HS-5 (cell line): ENCODE measurements around the gene ZBTB20.
"Not testable (repeated sequence)": the region's sequence is repeated elsewhere in the genome, so short reads cannot be mapped to it uniquely, and the experiment has no call there.

Experiments
- DNase-seq: peaks from one replicate; pipeline ENCODE4 v3.0.0-alpha.2; 2012; ENCODE audit warnings: low read depth

Gene ZBTB20

DNA sequence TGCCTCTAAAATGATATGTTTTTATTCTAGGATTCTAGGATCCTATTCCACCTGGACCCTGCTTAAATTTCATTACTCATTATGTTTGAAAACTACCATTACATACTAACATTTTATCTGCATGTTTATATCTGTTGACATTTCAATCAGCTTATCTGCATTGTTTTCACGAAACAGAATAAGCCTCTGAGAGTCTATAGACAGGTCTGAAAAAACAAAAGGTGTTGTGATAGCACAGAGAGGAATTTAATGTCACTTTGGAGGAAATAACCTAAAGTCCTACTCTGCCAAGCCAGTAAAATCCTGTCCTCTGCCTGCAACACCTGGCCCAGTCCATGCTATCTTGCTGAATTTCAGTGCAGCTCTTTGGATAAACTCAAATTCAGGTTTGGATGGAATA, 315.2 kb downstream of the ZBTB20 start:
- no peak for DNase-seq

GRCh38 chr3:114830652-114831051, 316.4 kb downstream of the ZBTB20 start:
- DNase-seq, result no peak

GRCh38 chr3:114829783-114830182, 317.3 kb downstream of the ZBTB20 start:
- DNase-seq, result no peak

- DNase-seq, result peak; percentile 23
These were observed 319.6 kb downstream of the ZBTB20 start for GRCh38 chr3:114827495-114827894.

- no peak for DNase-seq
These were observed 323.1 kb downstream of the ZBTB20 start for GRCh38 chr3:114824014-114824413.

GRCh38 chr3:114823061-114823460, 324.0 kb downstream of the ZBTB20 start:
- DNase-seq, result no peak

- no peak for DNase-seq
These were observed 331.0 kb downstream of the ZBTB20 start for GRCh38 chr3:114816052-114816451.

DNA sequence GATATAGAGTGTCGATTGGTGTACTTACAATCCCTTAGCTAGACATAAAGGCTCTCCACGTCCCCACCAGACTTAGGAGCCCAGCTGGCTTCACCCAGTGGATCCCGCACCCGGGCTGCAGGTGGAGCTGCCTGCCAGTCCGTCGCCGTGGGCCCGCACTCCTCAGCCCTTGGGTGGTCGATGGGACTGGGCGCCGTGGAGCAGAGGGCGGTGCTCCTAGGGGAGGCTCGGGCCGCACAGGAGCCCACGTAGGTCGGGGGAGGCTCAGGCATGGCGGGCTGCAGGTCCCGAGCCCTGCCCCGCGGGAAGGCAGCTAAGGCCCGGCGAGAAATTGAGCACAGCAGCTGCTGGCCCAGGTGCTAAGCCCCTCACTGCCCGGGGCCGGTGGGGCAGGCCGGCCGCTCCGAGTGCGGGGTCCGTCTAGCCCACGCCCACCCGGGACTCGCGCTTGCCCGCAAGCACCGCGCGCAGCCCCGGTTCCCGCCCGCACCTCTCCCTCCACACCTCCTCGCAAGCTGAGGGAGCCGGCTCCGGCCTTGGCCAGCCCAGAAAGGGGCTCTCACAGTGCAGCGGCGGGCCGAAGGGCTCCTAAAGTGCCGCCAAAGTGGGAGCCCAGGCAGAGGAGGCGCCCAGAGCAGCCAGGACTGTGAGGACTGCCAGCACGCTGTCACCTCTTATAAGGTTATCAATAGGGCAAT, 334.4 kb downstream of the ZBTB20 start:
- DNase-seq, result not testable (repeated sequence)

DNA sequence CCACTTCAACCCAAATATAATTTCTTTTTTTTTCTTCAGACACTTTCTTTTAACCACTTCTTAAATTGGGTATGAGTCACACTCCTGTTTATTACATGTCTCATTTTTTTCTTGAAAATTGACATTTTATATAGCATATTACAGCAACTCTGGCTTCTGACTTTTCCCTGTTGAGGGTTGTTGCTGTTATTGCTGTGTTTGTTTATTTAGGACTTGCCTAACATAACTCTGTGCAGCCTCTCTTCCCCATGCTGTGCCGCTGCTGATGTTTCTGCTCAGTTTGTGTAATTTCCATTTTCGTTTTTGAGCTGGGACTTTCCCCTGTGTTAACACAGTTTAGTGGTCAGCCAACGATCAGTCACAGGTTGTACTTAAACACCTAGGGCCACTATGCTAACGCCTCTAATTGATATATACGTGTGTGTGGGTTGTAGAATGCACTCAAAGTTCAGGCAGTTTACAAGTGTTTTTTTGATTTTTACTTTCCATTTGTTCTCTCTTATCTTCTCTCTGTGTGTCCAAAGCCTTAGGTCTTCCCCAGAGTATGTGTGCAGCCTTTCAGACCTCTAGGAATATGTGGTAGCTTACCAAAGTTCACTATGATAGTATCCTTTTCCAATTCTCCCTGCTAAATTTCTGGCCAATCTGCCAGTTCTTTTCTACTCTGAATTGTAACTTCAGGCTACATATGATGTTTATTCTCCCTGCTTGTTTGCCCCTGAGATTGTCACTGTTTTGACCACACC, 337.2 kb downstream of the ZBTB20 start:
- no peak for DNase-seq

GRCh38 chr3:114804099-114804498, 343.0 kb downstream of the ZBTB20 start:
- no peak for DNase-seq

- DNase-seq, result no peak
These were observed 343.9 kb downstream of the ZBTB20 start for GRCh38 chr3:114803042-114803695.

DNA sequence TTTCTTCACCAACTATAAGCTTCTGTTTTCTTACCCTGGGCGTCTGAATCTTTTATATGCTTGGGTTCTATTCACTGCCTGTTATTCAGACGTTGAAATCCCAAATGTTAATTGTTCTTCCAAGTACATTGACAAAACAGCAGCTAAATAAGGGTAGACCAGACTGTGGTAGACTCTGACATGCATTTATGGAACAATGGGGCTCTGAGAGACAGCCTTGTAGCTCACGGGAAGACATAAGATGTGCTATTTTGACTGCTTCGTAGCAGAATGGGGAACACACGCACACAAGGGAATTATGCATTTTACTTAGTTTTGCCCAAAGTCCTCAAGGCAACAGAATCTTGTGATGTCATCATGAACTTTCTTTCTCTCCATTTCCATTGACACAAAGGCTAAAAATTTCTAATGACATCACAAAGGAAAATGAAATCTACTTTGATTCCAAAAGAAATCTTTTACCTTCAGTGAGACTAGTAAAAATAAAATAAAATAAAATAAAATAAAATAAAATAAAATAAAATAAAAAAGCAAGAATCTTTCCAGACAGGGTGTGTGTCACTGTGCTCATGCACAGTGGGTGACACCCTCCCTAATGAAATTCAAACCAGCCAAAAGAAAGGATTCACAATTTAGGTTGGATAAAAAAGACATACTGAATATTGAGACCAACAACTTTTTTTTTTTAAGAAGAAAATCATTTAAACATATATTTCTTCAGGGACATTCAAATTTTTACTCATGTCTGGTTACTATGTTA, 346.6 kb downstream of the ZBTB20 start:
- DNase-seq, result no peak

- DNase-seq, result no peak
These were observed 347.3 kb downstream of the ZBTB20 start for GRCh38 chr3:114799816-114800215.

- no peak for DNase-seq
These were observed 350.3 kb downstream of the ZBTB20 start for GRCh38 chr3:114796796-114797195.

- no peak for DNase-seq
These were observed 352.0 kb downstream of the ZBTB20 start for GRCh38 chr3:114794894-114795630.

DNA sequence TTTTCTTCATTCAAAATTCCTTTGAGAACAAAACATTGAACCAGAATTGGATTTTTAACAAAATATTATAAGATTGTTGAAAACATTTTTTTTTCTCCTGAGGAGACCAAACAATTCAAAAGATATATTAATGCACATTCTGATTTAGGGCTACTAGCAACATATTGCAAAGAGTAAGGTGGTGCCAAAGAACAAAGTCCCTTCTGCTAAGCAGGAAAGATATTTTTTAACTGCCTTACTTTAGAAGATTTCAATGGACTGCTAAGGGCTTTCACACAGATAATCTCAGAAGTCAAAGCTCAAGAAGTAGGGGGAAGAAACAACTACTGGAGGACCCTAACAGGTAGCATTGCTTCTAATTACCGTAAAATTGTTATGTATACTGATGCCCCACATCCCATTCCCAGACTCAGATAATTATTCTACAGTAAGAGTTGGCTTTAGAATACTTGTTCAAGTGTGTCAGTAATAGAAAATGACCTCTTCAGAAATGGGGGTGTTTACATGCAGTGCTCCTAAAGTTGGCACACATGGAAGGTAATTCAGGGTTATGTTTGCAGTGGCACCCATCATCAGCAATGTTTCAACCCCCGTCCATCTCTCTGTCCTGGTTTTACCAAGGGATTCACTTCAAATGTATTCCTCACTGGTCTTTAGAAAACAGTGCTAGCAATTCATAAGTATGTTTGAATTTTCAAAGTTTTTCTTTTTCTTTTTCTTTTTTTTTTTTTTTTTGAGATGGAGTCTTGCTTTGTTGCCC, 354.7 kb downstream of the ZBTB20 start:
- no peak for DNase-seq

- no peak for DNase-seq
These were observed 356.3 kb downstream of the ZBTB20 start for GRCh38 chr3:114790752-114791151.

- no peak for DNase-seq
These were observed 357.3 kb downstream of the ZBTB20 start for GRCh38 chr3:114789803-114790202.

DNA sequence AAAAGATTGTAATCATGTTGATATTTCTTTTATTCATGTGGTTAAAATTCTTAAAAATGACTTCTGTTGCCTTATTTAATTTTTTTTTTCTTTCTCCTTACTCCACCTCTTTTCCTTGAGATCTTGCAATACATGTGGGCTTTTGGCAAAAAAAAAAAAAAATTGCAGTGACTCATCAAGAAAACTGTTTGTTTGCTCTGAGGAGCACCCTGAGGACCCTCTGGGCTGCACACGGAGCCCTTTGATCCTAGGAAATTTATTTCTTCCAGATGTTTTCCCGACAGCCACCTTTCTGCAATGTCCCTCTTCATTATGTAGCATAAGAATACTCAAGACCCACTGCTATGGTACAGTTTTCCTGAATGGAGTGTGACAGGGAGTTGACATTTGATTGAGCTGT, 371.7 kb downstream of the ZBTB20 start:
- DNase-seq, result no peak

DNA sequence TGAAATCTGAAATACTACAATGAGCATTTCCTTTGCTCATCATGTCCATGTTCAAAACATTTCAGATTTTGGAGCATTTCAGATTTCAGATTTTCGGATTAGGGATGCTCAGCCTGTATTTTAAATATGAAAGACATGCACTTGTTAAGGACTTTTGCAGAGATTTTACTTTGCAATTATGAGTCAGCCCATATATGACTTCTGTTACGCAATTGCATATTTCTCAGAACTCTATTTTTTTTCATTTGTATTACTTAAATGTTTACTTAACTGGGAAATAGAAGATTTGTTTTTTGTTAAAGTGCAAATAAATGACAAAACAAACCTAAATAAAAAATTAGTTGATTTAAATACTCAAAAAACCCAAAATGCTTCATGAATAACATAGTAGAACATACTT, 376.2 kb downstream of the ZBTB20 start:
- no peak for DNase-seq

DNA sequence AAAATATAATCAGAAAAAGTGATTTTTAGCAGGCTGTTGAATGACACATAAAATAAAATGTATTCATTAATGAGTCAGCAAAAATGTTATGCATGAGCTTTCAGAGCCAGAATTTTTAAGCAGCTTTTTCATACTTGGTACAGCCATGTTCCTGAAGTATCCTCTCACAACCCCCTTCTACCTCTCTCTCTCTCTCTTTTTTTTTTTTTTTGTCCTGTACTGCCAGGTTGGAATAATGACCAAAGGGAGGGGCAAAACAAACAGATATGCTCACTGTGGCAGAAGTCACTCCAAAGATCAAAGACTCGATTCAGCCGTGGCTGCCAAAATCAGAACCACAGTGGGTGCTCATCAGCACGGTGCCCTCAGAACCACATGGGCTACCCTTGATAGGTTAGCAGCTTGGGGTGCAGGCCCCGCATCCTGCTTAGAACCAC, 383.0 kb downstream of the ZBTB20 start:
- no peak for DNase-seq
